ENCODE results near the gene ZFAND3. TPM values are rescaled to one million over a fixed set of nuclear protein-coding genes. Genes with fewer than 3 reads are reported as not detected.

Gene ZFAND3
- total and polyA plus RNA-seq, 2 of the 4 experiments (the other 2 are of a cell fraction): 10.9 to 26.7 TPM

DNA sequence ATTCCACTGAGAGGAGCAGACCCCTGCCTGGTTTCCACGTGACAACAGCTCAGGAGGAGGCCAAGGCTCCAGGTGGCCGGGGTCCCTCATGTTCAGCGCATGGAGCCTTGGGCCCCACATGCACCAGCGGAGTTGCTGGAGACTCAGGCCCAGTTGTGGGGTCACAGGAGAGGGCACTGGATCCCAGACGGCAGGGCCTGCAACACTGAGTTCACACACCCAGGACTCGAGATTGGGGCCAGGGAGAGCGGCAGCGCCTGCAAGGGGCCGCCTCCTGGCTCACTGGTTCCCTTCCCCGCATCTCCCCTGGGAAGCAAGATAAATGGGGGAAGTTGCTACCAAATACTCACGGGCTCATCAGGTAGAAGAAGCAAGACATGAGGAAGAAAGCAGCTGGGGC, 348.1 kb downstream of the ZFAND3 start:
- no peak overlapping the region for H3K27ac ChIP-seq (ENCODE audit: insufficient read depth, low read length)
- H3K14ac ChIP-seq (replicated peaks; ENCODE audit: low read depth, low read length): no peak overlapping the region
- TF ChIP-seq NFE2L2 (IDR thresholded peaks at IDR 0.05; ENCODE audit: low read depth, low read length) (no peak), MXI1 (IDR thresholded peaks at IDR 0.05; ENCODE audit: borderline replicate concordance, low read depth, low read length) (no peak), BHLHE40 (IDR thresholded peaks at IDR 0.05; ENCODE audit: low read depth, low read length) (no peak), MAZ (IDR thresholded peaks at IDR 0.05; ENCODE audit: borderline replicate concordance, low read depth, low read length) (no peak), CHD1 (IDR thresholded peaks at IDR 0.05; ENCODE audit: low read depth, low read length) (no peak), MAFK (IDR thresholded peaks at IDR 0.05; ENCODE audit: low read depth, low read length) (no peak), RFX5 (IDR thresholded peaks at IDR 0.05; ENCODE audit: low read depth, low read length) (no peak), CEBPB (IDR thresholded peaks at IDR 0.05; ENCODE audit: low read depth, low read length) (no peak), POLR2A (IDR thresholded peaks at IDR 0.05; ENCODE audit: low read depth, low read length) (no peak), RCOR1 (IDR thresholded peaks at IDR 0.05; ENCODE audit: insufficient replicate concordance, low read length) (no peak)
- TF ChIP-seq, protein P1, sequence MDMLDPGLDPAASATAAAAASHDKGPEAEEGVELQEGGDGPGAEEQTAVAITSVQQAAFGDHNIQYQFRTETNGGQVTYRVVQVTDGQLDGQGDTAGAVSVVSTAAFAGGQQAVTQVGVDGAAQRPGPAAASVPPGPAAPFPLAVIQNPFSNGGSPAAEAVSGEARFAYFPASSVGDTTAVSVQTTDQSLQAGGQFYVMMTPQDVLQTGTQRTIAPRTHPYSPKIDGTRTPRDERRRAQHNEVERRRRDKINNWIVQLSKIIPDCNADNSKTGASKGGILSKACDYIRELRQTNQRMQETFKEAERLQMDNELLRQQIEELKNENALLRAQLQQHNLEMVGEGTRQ (IDR thresholded peaks at IDR 0.05; ENCODE audit: low read depth, low read length): no peak
- TF ChIP-seq, protein P2, sequence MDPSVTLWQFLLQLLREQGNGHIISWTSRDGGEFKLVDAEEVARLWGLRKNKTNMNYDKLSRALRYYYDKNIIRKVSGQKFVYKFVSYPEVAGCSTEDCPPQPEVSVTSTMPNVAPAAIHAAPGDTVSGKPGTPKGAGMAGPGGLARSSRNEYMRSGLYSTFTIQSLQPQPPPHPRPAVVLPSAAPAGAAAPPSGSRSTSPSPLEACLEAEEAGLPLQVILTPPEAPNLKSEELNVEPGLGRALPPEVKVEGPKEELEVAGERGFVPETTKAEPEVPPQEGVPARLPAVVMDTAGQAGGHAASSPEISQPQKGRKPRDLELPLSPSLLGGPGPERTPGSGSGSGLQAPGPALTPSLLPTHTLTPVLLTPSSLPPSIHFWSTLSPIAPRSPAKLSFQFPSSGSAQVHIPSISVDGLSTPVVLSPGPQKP (IDR thresholded peaks at IDR 0.05; ENCODE audit: borderline replicate concordance, low read depth, low read length): no peak
- TF ChIP-seq, protein P3, sequence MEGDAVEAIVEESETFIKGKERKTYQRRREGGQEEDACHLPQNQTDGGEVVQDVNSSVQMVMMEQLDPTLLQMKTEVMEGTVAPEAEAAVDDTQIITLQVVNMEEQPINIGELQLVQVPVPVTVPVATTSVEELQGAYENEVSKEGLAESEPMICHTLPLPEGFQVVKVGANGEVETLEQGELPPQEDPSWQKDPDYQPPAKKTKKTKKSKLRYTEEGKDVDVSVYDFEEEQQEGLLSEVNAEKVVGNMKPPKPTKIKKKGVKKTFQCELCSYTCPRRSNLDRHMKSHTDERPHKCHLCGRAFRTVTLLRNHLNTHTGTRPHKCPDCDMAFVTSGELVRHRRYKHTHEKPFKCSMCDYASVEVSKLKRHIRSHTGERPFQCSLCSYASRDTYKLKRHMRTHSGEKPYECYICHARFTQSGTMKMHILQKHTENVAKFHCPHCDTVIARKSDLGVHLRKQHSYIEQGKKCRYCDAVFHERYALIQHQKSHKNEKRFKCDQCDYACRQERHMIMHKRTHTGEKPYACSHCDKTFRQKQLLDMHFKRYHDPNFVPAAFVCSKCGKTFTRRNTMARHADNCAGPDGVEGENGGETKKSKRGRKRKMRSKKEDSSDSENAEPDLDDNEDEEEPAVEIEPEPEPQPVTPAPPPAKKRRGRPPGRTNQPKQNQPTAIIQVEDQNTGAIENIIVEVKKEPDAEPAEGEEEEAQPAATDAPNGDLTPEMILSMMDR (conservative IDR thresholded peaks at IDR 0.05; ENCODE audit: low read depth, low read length): no peak
- no peaks in the 10 kb centered on the region; a peak in 1 of 4 replicates for H3K79me1 ChIP-seq (ENCODE audit: low read depth in 1 of 2, low read length in 2 of 2)
- ATAC-seq (ENCODE audit: low read depth) (no peak), DNase-seq (no peak)
- no peak overlapping the region for H3K9ac ChIP-seq (ENCODE audit: low read depth, low read length)
- no peaks in the 10 kb centered on the region for H3K9me3 ChIP-seq (ENCODE audit: control insufficient read depth, insufficient read depth, low read length)
- H2AK9ac ChIP-seq (replicated peaks; ENCODE audit: low read depth, low read length, poor library complexity): no peak overlapping the region
- H3K36me3 ChIP-seq (ENCODE audit: control insufficient read depth, insufficient read depth, low read length): no peaks in the 10 kb centered on the region
- no peak overlapping the region for H3K4me2 ChIP-seq (ENCODE audit: low read depth, low read length)
- no peaks in the 10 kb centered on the region for H3K4me1 ChIP-seq (ENCODE audit: control insufficient read depth, insufficient read depth, low read length)
- H3K18ac ChIP-seq (ENCODE audit: low read depth, low read length): no peak overlapping the region
- H2BK20ac ChIP-seq (ENCODE audit: low read depth, low read length): no peak overlapping the region
- WGBS, 2 experiments (ENCODE audit: extremely low coverage in 2 of 2, insufficient read length in 1 of 2): no CpG with 5 or more reads among the region's 11 CpGs
- no peak overlapping the region for H2BK15ac ChIP-seq (ENCODE audit: low read depth, low read length)
- H4K91ac ChIP-seq (ENCODE audit: insufficient read depth, low read depth, low read length): no peak overlapping the region
- H2BK120ac ChIP-seq (ENCODE audit: low read depth, low read length): no peak overlapping the region
- in situ Hi-C loops (cut with MboI; ENCODE audit: low sequenced_read_pairs) (no loop called here), dilution Hi-C loops (cut with HindIII; ENCODE audit: low sequenced_read_pairs, unreplicated experiment) (no loop called here), intact Hi-C loops (cut with micrococcal nuclease) (no loop called here)
- H4K5ac ChIP-seq (ENCODE audit: low read depth, low read length): no peak overlapping the region
- no peaks in the 10 kb centered on the region; the same call in 1 of the 2 replicates for H3K9me1 ChIP-seq (ENCODE audit: insufficient read depth, low read length)
- ChIA-PET POLR2A (ENCODE audit: unreplicated experiment) (no interaction called here), CTCF (no interaction called here)
- no peaks in the 10 kb centered on the region for H4K20me1 ChIP-seq (ENCODE audit: insufficient read depth, low read length)
- H3K56ac ChIP-seq (ENCODE audit: extremely low read depth, insufficient read depth, low read length): no peak overlapping the region
- no peak overlapping the region for H4K8ac ChIP-seq (ENCODE audit: low read depth in 2 of 2, low read length in 2 of 2)
- H3K4ac ChIP-seq (ENCODE audit: low read depth, low read length): no peak overlapping the region
- no peak overlapping the region for H3K4me3 ChIP-seq (ENCODE audit: insufficient read depth, low read depth, low read length)
- H3K23ac ChIP-seq (ENCODE audit: low read depth, low read length): no peak overlapping the region
- H2BK5ac ChIP-seq (ENCODE audit: low read depth, low read length, poor library complexity, severe bottlenecking): no peak overlapping the region
- H2AK5ac ChIP-seq (ENCODE audit: low read depth, low read length): no peak overlapping the region
- H2AFZ ChIP-seq (replicated peaks; ENCODE audit: low read length, poor library complexity): no peak overlapping the region
- H3K27me3 ChIP-seq (ENCODE audit: control insufficient read depth, insufficient read depth, low read length): no peaks in the 10 kb centered on the region
- no TSS peak for BruUV-seq (replicated peaks)

Measured in IMR-90 (cell line).